Smooth muscle cell of bladder (primary cell): ENCODE measurements around the gene SFMBT1. TPM values are rescaled to one million over a fixed set of nuclear protein-coding genes. Genes with fewer than 3 reads are reported as not detected.

Experiments
- total RNA-seq: library from RNA; depleted of rRNA; stranded (reverse); fragments of >200 nt; gene quantifications from 2 replicates; pipeline ENCODE4 v1.2.3, GENCODE V29; 2014

SFMBT1 gene
- total RNA-seq = 4.7 and 6.7 TPM in 2 replicates

GRCh38 chr3:53045518-53046170, at the start of gene SFMBT1:
SFMBT1 (minus strand) TSS chr3:53046073; CDS start chr3:52969128, 76,945 bp downstream.

GRCh38 chr3:52897130-52898122, 148.4 kb downstream of the SFMBT1 start, which contains the start of gene STIMATE:
STIMATE (minus strand) TSS chr3:52897548; CDS start chr3:52897450, 98 bp downstream.

Other genes with a start within 250 kb of the SFMBT1 start
- 1.2 and 1.6 TPM in 2 replicates for gene ITIH4, start 215.4 kb downstream of the SFMBT1 start, total RNA-seq
- not detected in 2 replicates for gene MUSTN1, start 211.1 kb downstream of the SFMBT1 start, total RNA-seq
- 10.0 and 12.4 TPM in 2 replicates for gene STIMATE, start 148.5 kb downstream of the SFMBT1 start, total RNA-seq
- 8.0 and 13.1 TPM in 2 replicates for gene RFT1, start 84.4 kb upstream of the SFMBT1 start, total RNA-seq
- 1.6 and 2.2 TPM in 2 replicates for gene PRKCD, start 115.1 kb upstream of the SFMBT1 start, total RNA-seq
- gene TKT, start 209.9 kb upstream of the SFMBT1 start, total RNA-seq = 545 and 567 TPM in 2 replicates